Measurements from ENCODE around the gene SRRM3.
"Not testable (repeated sequence)": the region's sequence is repeated elsewhere in the genome, so short reads cannot be mapped to it uniquely, and the experiment has no call there.

DNA sequence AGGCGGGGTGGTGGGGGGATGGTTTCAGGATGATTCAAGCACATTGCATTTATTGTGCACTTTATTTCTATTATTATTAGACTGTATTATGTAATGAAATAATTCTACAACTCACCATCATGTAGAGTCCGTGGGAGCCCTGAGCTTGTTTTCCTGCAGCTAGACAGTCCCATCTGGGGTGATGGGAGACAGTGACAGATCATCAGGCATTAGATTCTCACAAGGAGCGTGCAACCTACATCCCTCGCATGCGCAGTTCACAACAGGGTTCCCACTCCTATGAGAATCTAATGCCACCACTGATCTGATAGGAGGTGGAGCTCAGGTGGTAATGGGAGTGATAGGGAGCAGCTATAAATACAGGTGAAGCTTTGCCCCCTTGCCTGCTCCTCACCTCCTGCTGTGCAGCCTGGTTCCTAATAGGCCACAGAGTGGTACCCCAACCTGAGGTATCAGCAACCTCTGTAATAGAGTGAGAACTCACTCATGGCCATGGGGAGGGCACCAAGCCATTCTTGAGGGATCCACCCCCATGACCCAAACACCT is 40.9 kb downstream of the SRRM3 start:
- TF ChIP-seq, protein P1, sequence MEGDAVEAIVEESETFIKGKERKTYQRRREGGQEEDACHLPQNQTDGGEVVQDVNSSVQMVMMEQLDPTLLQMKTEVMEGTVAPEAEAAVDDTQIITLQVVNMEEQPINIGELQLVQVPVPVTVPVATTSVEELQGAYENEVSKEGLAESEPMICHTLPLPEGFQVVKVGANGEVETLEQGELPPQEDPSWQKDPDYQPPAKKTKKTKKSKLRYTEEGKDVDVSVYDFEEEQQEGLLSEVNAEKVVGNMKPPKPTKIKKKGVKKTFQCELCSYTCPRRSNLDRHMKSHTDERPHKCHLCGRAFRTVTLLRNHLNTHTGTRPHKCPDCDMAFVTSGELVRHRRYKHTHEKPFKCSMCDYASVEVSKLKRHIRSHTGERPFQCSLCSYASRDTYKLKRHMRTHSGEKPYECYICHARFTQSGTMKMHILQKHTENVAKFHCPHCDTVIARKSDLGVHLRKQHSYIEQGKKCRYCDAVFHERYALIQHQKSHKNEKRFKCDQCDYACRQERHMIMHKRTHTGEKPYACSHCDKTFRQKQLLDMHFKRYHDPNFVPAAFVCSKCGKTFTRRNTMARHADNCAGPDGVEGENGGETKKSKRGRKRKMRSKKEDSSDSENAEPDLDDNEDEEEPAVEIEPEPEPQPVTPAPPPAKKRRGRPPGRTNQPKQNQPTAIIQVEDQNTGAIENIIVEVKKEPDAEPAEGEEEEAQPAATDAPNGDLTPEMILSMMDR (conservative IDR thresholded peaks at IDR 0.05; ENCODE audit: low read length): not testable (repeated sequence)
- TF ChIP-seq EZH2phosphoT487 (IDR thresholded peaks at IDR 0.05; ENCODE audit: borderline replicate concordance, low read depth, low read length): not testable (repeated sequence)
